Ramos (cell line): ENCODE measurements around the gene GOLGA1.

Experiments
- in situ Hi-C: fragments of 300-500 bp; cut with MboI; formaldehyde crosslinking; loops from one replicate; pipeline ENCODE4 v1.14.3; 2022; ENCODE audit warnings: low sequenced_read_pairs; ENCODE audit not compliant: unreplicated experiment

Gene GOLGA1

GRCh38 chr9:124885551-124885950 is 55.3 kb downstream of the GOLGA1 start:
- in situ Hi-C loops, result no loop called here

GRCh38 chr9:124884376-124884775 is 56.5 kb downstream of the GOLGA1 start:
- in situ Hi-C loops, result no loop called here

GRCh38 chr9:124882231-124882630 is 58.7 kb downstream of the GOLGA1 start:
- in situ Hi-C loops, result no loop called here

- in situ Hi-C loops, result no loop called here
These were observed 59.6 kb downstream of the GOLGA1 start for GRCh38 chr9:124881138-124881743.

GRCh38 chr9:124880501-124880900 is 60.4 kb downstream of the GOLGA1 start:
- in situ Hi-C loops, result no loop called here

- in situ Hi-C loops, result no loop called here
These were observed 61.7 kb downstream of the GOLGA1 start for GRCh38 chr9:124879226-124879625.

- in situ Hi-C loops, result no loop called here
These were observed 62.4 kb downstream of the GOLGA1 start for GRCh38 chr9:124878518-124878917.

- in situ Hi-C loops, result no loop called here
These were observed 62.9 kb downstream of the GOLGA1 start for GRCh38 chr9:124878021-124878420.

GRCh38 chr9:124877021-124877782 is 63.7 kb downstream of the GOLGA1 start:
- in situ Hi-C loops, result no loop called here

GRCh38 chr9:124875501-124875900 is 65.4 kb downstream of the GOLGA1 start:
- in situ Hi-C loops, result no loop called here

GRCh38 chr9:124873664-124874063 is 67.2 kb downstream of the GOLGA1 start:
- in situ Hi-C loops, result no loop called here

- in situ Hi-C loops, result no loop called here
These were observed 69.7 kb downstream of the GOLGA1 start for GRCh38 chr9:124871156-124871561.

- in situ Hi-C loops, result no loop called here
These were observed 70.2 kb downstream of the GOLGA1 start for GRCh38 chr9:124870723-124871122.

GRCh38 chr9:124869986-124870560 is 70.8 kb downstream of the GOLGA1 start:
- in situ Hi-C loops, result no loop called here

GRCh38 chr9:124869466-124869985 is 71.4 kb downstream of the GOLGA1 start:
- in situ Hi-C loops, result no loop called here

GRCh38 chr9:124868511-124869465 is 72.1 kb downstream of the GOLGA1 start:
- in situ Hi-C loops, result no loop called here

GRCh38 chr9:124863371-124863871 is 77.5 kb downstream of the GOLGA1 start:
- in situ Hi-C loops, result no loop called here

GRCh38 chr9:124861342-124862229 is 79.3 kb downstream of the GOLGA1 start, which contains the start of the genes ARPC5L and RPL35:
Gene ARPC5L, plus strand, starts transcription at chr9:124862130. Its CDS starts 7,161 bp downstream, at chr9:124869291.
Gene RPL35, minus strand, starts transcription at chr9:124861957. Its CDS starts 45 bp downstream, at chr9:124861912.
- in situ Hi-C loops, result no loop called here
